GM23338 (cell line): ENCODE measurements around the gene PLP2. TPM values are rescaled to one million over a fixed set of nuclear protein-coding genes. Genes with fewer than 3 reads are reported as not detected.

Source experiments
- ATAC-seq: fragments of 200-7000 bp; cut with Tn5 transposase; 3 replicates; pipeline ENCODE4 v1.9.1; 2020
- DNase-seq: peaks from one replicate; pipeline ENCODE4 v3.0.0-alpha.2; 2015; ENCODE audit warnings: low spot score
- H2AFZ ChIP-seq: fragments of 200-600 bp; sonication (generic); 2 replicates; pipeline ENCODE4 v1.8.0; 2016; ENCODE audit warnings: antibody characterized with exemption, mild to moderate bottlenecking, moderate library complexity
- H3F3A ChIP-seq: fragments of 200-600 bp; sonication (generic); replicated peaks from 2 replicates; pipeline ENCODE4 v1.8.0; 2017; ENCODE audit warnings: antibody characterized with exemption, mixed run types, low read depth
- H3K27ac ChIP-seq: fragments of 200-600 bp; sonication (generic); 2 replicates; pipeline ENCODE4 v1.6.1; 2016; ENCODE audit warnings: low read depth
- H3K27me3 ChIP-seq: fragments of 200-600 bp; sonication (generic); 2 replicates; pipeline ENCODE4 v1.8.0; 2016; ENCODE audit warnings: mild to moderate bottlenecking, mixed run types, moderate library complexity; ENCODE audit not compliant: insufficient read depth
- H3K36me3 ChIP-seq: fragments of 200-600 bp; sonication (generic); 2 replicates; pipeline ENCODE4 v1.8.0; 2016; ENCODE audit warnings: mild to moderate bottlenecking; ENCODE audit not compliant: insufficient read depth
- H3K4me1 ChIP-seq: fragments of 200-600 bp; sonication (generic); 2 replicates; pipeline ENCODE4 v1.8.0; 2016; ENCODE audit warnings: mild to moderate bottlenecking, moderate library complexity; ENCODE audit not compliant: insufficient read depth
- H3K4me2 ChIP-seq: fragments of 200-600 bp; sonication (generic); 2 replicates; pipeline ENCODE4 v1.7.1; 2017; ENCODE audit warnings: mixed run types
- H3K4me3 ChIP-seq: fragments of 200-600 bp; sonication (generic); 2 replicates; pipeline ENCODE4 v1.6.1; 2016; ENCODE audit warnings: mixed run types
- H3K79me2 ChIP-seq: fragments of 200-600 bp; sonication (generic); replicated peaks from 2 replicates; pipeline ENCODE4 v1.8.0; 2017; ENCODE audit warnings: mild to moderate bottlenecking; ENCODE audit not compliant: insufficient read depth
- H3K9me2 ChIP-seq: fragments of 200-600 bp; sonication (generic); 2 replicates; pipeline ENCODE4 v1.8.0; 2017; ENCODE audit not compliant: insufficient read depth
- H4K20me1 ChIP-seq: fragments of 200-600 bp; sonication (generic); replicated peaks from 2 replicates; pipeline ENCODE4 v1.8.0; 2017; ENCODE audit warnings: mild to moderate bottlenecking; ENCODE audit not compliant: insufficient read depth
- H3K27ac Mint-ChIP-seq: 2 replicates; pipeline ENCODE4 v1.8.0; 2020; ENCODE audit warnings: inconsistent platforms, mild to moderate bottlenecking, moderate library complexity, mixed read lengths
- H3K27me3 Mint-ChIP-seq: 3 replicates; pipeline ENCODE4 v1.8.0; 2022; ENCODE audit warnings: low read depth, mild to moderate bottlenecking, moderate library complexity, mixed read lengths, inconsistent platforms; ENCODE audit not compliant: insufficient read depth, poor library complexity
- H3K36me3 Mint-ChIP-seq: 3 replicates; pipeline ENCODE4 v1.8.0; 2021; ENCODE audit warnings: low read depth, mild to moderate bottlenecking, inconsistent platforms, moderate library complexity, mixed read lengths
- H3K4me1 Mint-ChIP-seq: 3 replicates; pipeline ENCODE4 v1.8.0; 2020; ENCODE audit warnings: mild to moderate bottlenecking, inconsistent platforms, mixed read lengths
- H3K4me3 Mint-ChIP-seq: 3 replicates; pipeline ENCODE4 v1.8.0; 2021; ENCODE audit warnings: moderate library complexity, mild to moderate bottlenecking, inconsistent platforms, mixed read lengths
- H3K9me3 Mint-ChIP-seq: 3 replicates; pipeline ENCODE4 v1.8.0; 2020; ENCODE audit warnings: moderate library complexity, mild to moderate bottlenecking, inconsistent platforms, mixed read lengths
- CREB1 ChIP-seq: fragments of 250-450 bp; sonication (Bioruptor Pico); IDR thresholded peaks from 2 replicates; pipeline ENCODE4 v1.5.0; 2020; ENCODE audit warnings: low read depth, mild to moderate bottlenecking, moderate library complexity
- ETS1 ChIP-seq: IDR thresholded peaks from 2 replicates; pipeline ENCODE4 v1.6.1; 2016; ENCODE audit warnings: antibody characterized with exemption
- EZH2 ChIP-seq: fragments of 200-600 bp; sonication (generic); IDR thresholded peaks from one replicate; pipeline ENCODE4 v1.8.0; 2017; ENCODE audit warnings: antibody characterized with exemption, mild to moderate bottlenecking, low read depth; ENCODE audit not compliant: unreplicated experiment
- EZH2phosphoT487 ChIP-seq: fragments of 200-600 bp; sonication (generic); IDR thresholded peaks from one replicate; pipeline ENCODE4 v1.8.1; 2018; ENCODE audit warnings: antibody characterized with exemption; ENCODE audit not compliant: unreplicated experiment
- JUNB ChIP-seq: IDR thresholded peaks from one replicate; pipeline ENCODE4 v1.6.1; 2016; ENCODE audit warnings: antibody characterized with exemption; ENCODE audit not compliant: unreplicated experiment
- POLR2AphosphoS5 ChIP-seq: IDR thresholded peaks from 2 replicates; pipeline ENCODE4 v1.6.1; 2016; ENCODE audit warnings: antibody characterized with exemption, low read depth
- REST ChIP-seq: IDR thresholded peaks from one replicate; pipeline ENCODE4 v1.6.1; 2018; ENCODE audit warnings: antibody characterized with exemption; ENCODE audit not compliant: unreplicated experiment
- STAT1 ChIP-seq: IDR thresholded peaks from one replicate; pipeline ENCODE4 v1.6.1; 2016; ENCODE audit warnings: antibody characterized with exemption; ENCODE audit not compliant: unreplicated experiment
- ZNF114 ChIP-seq: fragments of 250-450 bp; sonication (Bioruptor Pico); IDR thresholded peaks from 2 replicates; pipeline ENCODE4 v1.5.0; 2020; ENCODE audit warnings: mild to moderate bottlenecking, moderate library complexity
- ZNF331 ChIP-seq: fragments of 250-450 bp; sonication (Bioruptor Pico); IDR thresholded peaks from 2 replicates; pipeline ENCODE4 v1.5.0; 2020; ENCODE audit warnings: low read depth, mild to moderate bottlenecking, moderate library complexity
- ZNF462 ChIP-seq: fragments of 250-450 bp; sonication (Bioruptor Pico); IDR thresholded peaks from 2 replicates; pipeline ENCODE4 v1.5.0; 2020; ENCODE audit warnings: mild to moderate bottlenecking, moderate library complexity
- polyA plus RNA-seq: library from polyadenylated mRNA; unstranded; fragments of >200 nt; fragmentation: Nextera tagmentation; extraction: Ambion mirVana; gene quantifications from 2 replicates; pipeline ENCODE4 v1.2.1, GENCODE V29; 2016
- total RNA-seq: library from RNA; depleted of rRNA; stranded (reverse); fragments of >200 nt; shearing (Covaris generic); gene quantifications from 2 replicates; pipeline ENCODE4 v1.2.3, GENCODE V29; 2014

Gene PLP2
- total and polyA plus RNA-seq, 2 experiments from 2014 or later: 3.4 to 9.5 TPM

- Histone ChIP-seq H3K4me1 (no peaks in the 10 kb centered on the region; the same call in 1 of the 2 replicates), H3K36me3 (no peaks in the 10 kb centered on the region), H2AFZ (no peak overlapping the region), H3F3A (no peaks in the 10 kb centered on the region), H3K4me3 (no peak overlapping the region), H3K27me3 (no peaks in the 10 kb centered on the region), H3K79me2 (no peaks in the 10 kb centered on the region), H3K9me2 (no peaks in the 10 kb centered on the region), H3K27ac (no peak overlapping the region), H3K4me2 (no peak overlapping the region), H4K20me1 (no peaks in the 10 kb centered on the region)
- Mint-ChIP-seq H3K9me3 (no peaks in the 10 kb centered on the region), H3K27me3 (peaks cover 2% of the 10 kb centered on the region), H3K4me1 (no peaks in the 10 kb centered on the region; the same call in 2 of the 3 replicates), H3K27ac (no peak overlapping the region), H3K36me3 (no peaks in the 10 kb centered on the region), H3K4me3 (no peak overlapping the region)
- TF ChIP-seq CREB1 (CRISPR knock-in tag): no peak
- TF ChIP-seq ZNF331: no peak
- DNase-seq: no peak
- ATAC-seq: no peak
Measured at GRCh38 chrX:49214416-49214815, 42.7 kb downstream of the PLP2 start.

- Mint-ChIP-seq H3K4me1 (no peaks in the 10 kb centered on the region; the same call in 2 of the 3 replicates), H3K4me3 (no peak overlapping the region), H3K27ac (no peak overlapping the region), H3K27me3 (peaks cover 2% of the 10 kb centered on the region), H3K9me3 (no peaks in the 10 kb centered on the region), H3K36me3 (no peaks in the 10 kb centered on the region)
- Histone ChIP-seq H3K27ac (no peak overlapping the region), H4K20me1 (no peaks in the 10 kb centered on the region), H3K79me2 (no peaks in the 10 kb centered on the region), H3K9me2 (no peaks in the 10 kb centered on the region), H3K4me3 (no peak overlapping the region), H3K36me3 (no peaks in the 10 kb centered on the region), H3K4me2 (no peak overlapping the region), H2AFZ (no peak overlapping the region), H3K27me3 (no peaks in the 10 kb centered on the region), H3K4me1 (no peaks in the 10 kb centered on the region), H3F3A (no peaks in the 10 kb centered on the region)
- no peak for ATAC-seq
- DNase-seq: no peak
- no peak for TF ChIP-seq CREB1 (CRISPR knock-in tag)
- TF ChIP-seq ZNF114 (CRISPR knock-in tag): no peak
- no peak for TF ChIP-seq STAT1
- no peak for TF ChIP-seq JUNB
- no peak for TF ChIP-seq ZNF462 (CRISPR knock-in tag)
- no peak for TF ChIP-seq ZNF331
- no peak for TF ChIP-seq EZH2phosphoT487
- TF ChIP-seq REST: no peak
- TF ChIP-seq ETS1: no peak
- TF ChIP-seq EZH2: no peak
- no peak for TF ChIP-seq POLR2AphosphoS5
Measured at GRCh38 chrX:49214996-49215526, 43.4 kb downstream of the PLP2 start.
